ENCODE results near the gene ALG3.
"Not testable (repeated sequence)": the region's sequence is repeated elsewhere in the genome, so short reads cannot be mapped to it uniquely, and the experiment has no call there.

The ALG3 gene

GRCh38 chr3:184272269-184272668, 23.5 kb upstream of the ALG3 start:
- peaks cover 3% of the 10 kb centered on the region for H3K36me3 Mint-ChIP-seq
- peaks cover 4% of the 10 kb centered on the region for H3K9me3 Mint-ChIP-seq
- ATAC-seq (ENCODE audit: low read depth), result no peak
- H3K27me3 Mint-ChIP-seq, result peaks cover 18% of the 10 kb centered on the region
- H3K4me1 Mint-ChIP-seq, result peaks cover 5% of the 10 kb centered on the region
- no peak for DNase-seq (ENCODE audit: low spot score in 2 of 2)
- no peak overlapping the region for H3K27ac Mint-ChIP-seq
- H3K4me3 Mint-ChIP-seq, result no peak overlapping the region

DNA sequence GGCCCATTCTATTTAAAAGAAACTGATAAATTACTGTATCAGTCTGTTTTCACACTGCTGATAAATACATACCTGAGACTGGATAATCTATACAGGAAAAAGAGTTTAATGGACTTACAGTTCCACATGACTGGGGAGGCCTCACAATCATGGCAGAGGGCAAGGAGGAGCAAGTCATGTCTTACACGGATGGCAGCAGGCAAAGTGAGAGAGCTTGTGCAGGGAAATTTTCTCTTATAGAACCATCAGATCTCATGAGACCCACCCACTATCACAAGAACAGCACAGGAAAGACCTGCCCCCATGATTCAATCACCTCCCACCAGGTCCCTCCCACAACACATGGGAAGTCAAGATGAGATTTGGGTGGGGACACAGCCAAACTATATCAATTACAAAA, 18.5 kb upstream of the ALG3 start:
- not testable (repeated sequence) for H3K36me3 Mint-ChIP-seq; DNase-seq (ENCODE audit: low spot score in 2 of 2); H3K4me3 Mint-ChIP-seq; H3K9me3 Mint-ChIP-seq; H3K27ac Mint-ChIP-seq; ATAC-seq (ENCODE audit: low read depth); H3K4me1 Mint-ChIP-seq
- peaks cover 17% of the 10 kb centered on the region for H3K27me3 Mint-ChIP-seq

- Mint-ChIP-seq H3K4me3 (peak overlapping the region; percentile 27), H3K36me3 (peaks cover 9% of the 10 kb centered on the region), H3K4me1 (peaks cover 19% of the 10 kb centered on the region), H3K9me3 (peaks cover 4% of the 10 kb centered on the region), H3K27ac (no peak overlapping the region), H3K27me3 (peaks cover 32% of the 10 kb centered on the region)
- DNase-seq (ENCODE audit: low spot score in 2 of 2) (no peak), ATAC-seq (ENCODE audit: low read depth) (no peak)
These were observed 14.0 kb upstream of the ALG3 start for GRCh38 chr3:184262764-184263179.

GRCh38 chr3:184261854-184262763, 13.3 kb upstream of the ALG3 start:
- Mint-ChIP-seq H3K36me3 (peaks cover 6% of the 10 kb centered on the region), H3K9me3 (peaks cover under 1% of the 10 kb centered on the region), H3K4me1 (peaks cover 19% of the 10 kb centered on the region), H3K27ac (no peak overlapping the region), H3K27me3 (peaks cover 29% of the 10 kb centered on the region), H3K4me3 (peak overlapping the region; percentile 74)
- ATAC-seq (ENCODE audit: low read depth) (peak; percentile 6), DNase-seq (ENCODE audit: low spot score in 2 of 2) (no peak)

DNA sequence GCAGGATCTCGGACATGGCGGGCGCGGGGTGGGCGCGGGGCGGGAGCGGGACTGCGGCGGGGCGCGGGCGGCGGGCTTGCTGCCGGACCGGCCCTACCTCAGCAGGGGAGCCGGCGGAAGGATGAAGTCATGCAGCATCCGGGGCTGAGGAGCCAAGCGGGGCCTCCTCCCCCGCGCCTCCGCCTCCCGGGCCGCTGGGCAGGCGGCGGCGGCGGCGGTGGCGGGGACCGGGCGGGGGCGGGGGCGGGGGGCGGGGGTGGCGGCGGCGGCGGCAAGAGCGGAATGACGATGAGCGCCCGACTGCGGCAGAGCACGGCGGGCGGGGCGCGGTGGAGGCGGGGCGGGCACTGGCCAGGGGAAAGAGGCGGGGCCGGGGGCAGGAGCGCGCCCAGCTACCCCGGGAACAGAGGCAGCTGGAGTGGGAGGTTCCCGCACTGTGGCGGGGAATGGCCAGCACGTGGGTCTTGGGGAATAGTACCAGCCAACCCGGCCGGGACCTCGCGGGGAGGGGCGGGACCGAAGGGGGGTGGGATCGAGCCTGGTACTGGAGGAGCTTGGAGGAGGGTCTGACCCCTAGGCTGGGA, 12.6 kb upstream of the ALG3 start, which contains the start of gene CAMK2N2:
TSS of gene CAMK2N2 (minus strand) at position 284 of the 584 bp plus-strand sequence. CDS start at position 16, 268 bp downstream.
- DNase-seq (ENCODE audit: low spot score in 2 of 2) (no peak), ATAC-seq (ENCODE audit: low read depth) (peak; percentile 64)
- H3K27me3 Mint-ChIP-seq, result peaks cover 28% of the 10 kb centered on the region
- peaks cover 6% of the 10 kb centered on the region for H3K36me3 Mint-ChIP-seq
- peaks cover 19% of the 10 kb centered on the region for H3K4me1 Mint-ChIP-seq
- no peaks in the 10 kb centered on the region for H3K9me3 Mint-ChIP-seq
- H3K4me3 Mint-ChIP-seq, result peak within 1 kb of the TSS; percentile 77
- H3K27ac Mint-ChIP-seq, result no peak within 1 kb of the TSS

GRCh38 chr3:184260724-184261269, 12.0 kb upstream of the ALG3 start:
- DNase-seq (ENCODE audit: low spot score in 2 of 2), result no peak
- no peaks in the 10 kb centered on the region for H3K9me3 Mint-ChIP-seq
- H3K27ac Mint-ChIP-seq, result no peak overlapping the region
- ATAC-seq (ENCODE audit: low read depth), result no peak
- H3K4me1 Mint-ChIP-seq, result peaks cover 19% of the 10 kb centered on the region
- peak overlapping the region; percentile 77 for H3K4me3 Mint-ChIP-seq
- peaks cover 6% of the 10 kb centered on the region for H3K36me3 Mint-ChIP-seq
- peaks cover 26% of the 10 kb centered on the region for H3K27me3 Mint-ChIP-seq

DNA sequence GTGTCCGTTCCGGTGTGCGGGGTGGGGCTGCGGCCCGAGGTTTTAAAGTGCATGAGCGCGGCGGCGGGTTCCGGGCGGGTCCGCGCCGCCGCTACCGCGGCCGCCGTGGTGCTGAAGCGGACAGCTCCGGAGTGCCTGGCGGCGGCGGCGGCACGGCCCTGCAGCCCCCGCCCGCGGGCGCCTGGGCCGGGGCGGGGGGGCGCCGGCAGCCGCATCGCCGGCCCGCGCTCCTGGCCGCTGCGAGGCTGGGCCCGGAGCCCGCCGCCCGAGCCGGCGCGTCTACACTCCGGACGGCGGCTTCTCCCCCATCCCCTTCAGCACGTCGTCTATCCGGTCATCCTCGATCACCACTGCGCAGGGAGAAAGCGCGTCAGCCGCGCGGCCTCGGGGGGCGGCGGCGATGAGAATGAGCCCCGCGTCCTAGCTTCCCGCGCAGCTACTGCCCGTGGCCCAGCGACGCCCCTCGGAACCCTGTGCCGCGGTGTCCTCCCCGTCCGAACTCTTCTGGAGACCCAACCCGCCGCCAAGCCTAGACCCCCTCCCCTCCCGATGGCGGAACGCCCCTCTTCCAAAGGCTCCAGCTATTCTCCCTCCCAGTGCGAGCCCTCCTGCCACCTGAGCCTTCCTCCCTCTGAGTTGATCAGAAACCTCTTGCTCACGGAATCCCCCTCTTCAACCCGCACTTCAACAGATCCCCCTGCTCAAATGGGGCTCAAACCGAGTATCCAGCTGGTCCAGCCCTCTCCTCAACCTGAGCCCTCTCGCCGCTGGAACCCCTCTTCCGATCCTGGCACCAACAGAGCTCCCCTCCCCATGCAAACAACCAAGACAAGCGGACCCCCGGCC, 11.3 kb upstream of the ALG3 start:
- Mint-ChIP-seq H3K9me3 (no peaks in the 10 kb centered on the region), H3K4me3 (peak overlapping the region; percentile 77), H3K36me3 (peaks cover 6% of the 10 kb centered on the region), H3K27me3 (peaks cover 26% of the 10 kb centered on the region), H3K4me1 (peaks cover 19% of the 10 kb centered on the region), H3K27ac (no peak overlapping the region)
- peak; percentile 62 for ATAC-seq (ENCODE audit: low read depth)
- DNase-seq (ENCODE audit: low spot score in 2 of 2), result peak in 1 of 2 donors; percentile 50

DNA sequence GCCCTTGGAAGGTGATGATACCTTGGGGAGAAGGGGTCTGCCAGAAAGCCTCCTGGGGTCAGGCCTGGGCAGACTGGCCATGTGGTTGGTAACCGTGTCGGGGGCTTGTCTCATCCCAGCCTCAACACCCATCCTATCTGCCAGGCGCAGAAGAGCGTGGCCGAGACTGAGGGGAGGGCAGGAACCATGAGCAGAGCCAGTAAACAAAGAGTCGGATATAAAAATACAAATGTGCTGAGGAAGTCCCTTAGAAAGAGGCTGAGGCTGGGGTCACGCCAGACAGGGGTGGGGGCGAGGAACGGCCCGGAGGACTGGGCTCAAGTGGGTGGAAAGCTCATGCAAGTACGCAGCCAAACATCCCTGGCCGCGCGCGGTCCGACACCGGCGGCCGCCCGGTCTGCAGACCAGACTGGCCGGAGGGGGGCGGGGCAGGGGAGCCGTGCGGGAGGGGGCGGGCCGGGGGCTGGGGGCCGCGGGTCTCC, 10.7 kb upstream of the ALG3 start:
- DNase-seq (ENCODE audit: low spot score in 2 of 2) (no peak), ATAC-seq (ENCODE audit: low read depth) (no peak)
- Mint-ChIP-seq H3K4me1 (peaks cover 19% of the 10 kb centered on the region), H3K27me3 (peaks cover 24% of the 10 kb centered on the region), H3K36me3 (peaks cover 6% of the 10 kb centered on the region), H3K4me3 (peak overlapping the region; percentile 78), H3K9me3 (no peaks in the 10 kb centered on the region), H3K27ac (no peak overlapping the region)

DNA sequence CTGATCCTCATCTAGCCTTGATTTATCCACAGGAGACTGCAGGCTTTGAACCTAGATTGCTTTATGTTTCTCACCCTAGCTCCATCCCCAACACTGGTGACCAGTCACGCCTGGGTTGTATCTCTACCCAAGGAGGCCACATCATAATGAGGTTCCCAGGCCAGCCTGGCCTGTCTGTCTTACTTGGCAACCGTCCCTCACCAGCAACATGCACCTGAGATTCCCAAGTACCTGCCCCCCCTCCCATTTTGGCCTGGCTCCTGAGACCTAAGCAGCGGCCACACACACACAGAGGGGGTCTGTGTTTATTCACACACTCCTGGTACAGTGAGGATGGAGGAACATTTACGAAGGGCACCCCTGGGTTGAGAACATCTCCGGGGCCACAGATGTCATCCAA, 10.2 kb upstream of the ALG3 start:
- ATAC-seq (ENCODE audit: low read depth), result no peak
- no peak overlapping the region for H3K27ac Mint-ChIP-seq
- no peaks in the 10 kb centered on the region for H3K9me3 Mint-ChIP-seq
- peak overlapping the region; percentile 78 for H3K4me3 Mint-ChIP-seq
- no peak for DNase-seq (ENCODE audit: low spot score in 2 of 2)
- peaks cover 19% of the 10 kb centered on the region for H3K4me1 Mint-ChIP-seq
- H3K36me3 Mint-ChIP-seq, result peaks cover 6% of the 10 kb centered on the region
- peaks cover 24% of the 10 kb centered on the region for H3K27me3 Mint-ChIP-seq

DNA sequence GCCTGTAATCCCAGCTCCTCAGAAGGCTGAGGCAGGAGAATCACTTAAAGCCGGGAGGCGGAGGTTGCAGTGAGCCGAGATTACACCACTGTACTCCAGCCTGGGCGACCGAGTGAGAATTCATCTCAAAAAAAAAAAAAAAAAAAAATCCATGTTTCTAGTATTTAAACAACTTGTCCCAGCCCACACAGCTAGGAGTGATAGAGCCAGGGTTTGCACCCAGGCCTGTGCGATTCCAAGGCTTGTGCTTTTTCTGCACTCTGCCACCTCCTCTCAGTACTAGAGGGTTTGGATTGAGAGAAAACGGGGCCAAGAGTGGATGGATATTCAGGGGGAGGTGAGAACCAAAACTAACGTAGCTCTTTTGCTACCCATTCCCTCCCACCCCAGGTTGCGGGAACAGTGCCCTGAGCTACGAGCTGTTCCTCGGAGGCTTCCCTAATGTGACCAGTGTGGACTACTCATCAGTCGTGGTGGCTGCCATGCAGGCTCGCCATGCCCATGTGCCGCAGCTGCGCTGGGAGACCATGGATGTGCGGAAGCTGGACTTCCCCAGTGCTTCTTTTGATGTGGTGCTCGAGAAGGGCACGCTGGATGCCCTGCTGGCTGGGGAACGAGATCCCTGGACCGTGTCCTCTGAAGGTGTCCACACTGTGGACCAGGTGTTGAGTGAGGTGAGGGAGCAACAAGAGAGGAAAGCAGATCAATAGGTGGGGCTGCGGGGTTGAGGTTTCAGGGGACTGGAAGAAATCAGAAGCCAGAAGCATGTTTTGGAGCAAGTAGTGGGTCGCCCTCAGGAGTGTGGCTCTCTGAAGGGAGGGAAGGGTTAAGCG, 8.5 kb upstream of the ALG3 start:
- DNase-seq (ENCODE audit: low spot score in 2 of 2) (no peak), ATAC-seq (ENCODE audit: low read depth) (no peak)
- H3K27me3 Mint-ChIP-seq, result peaks cover 19% of the 10 kb centered on the region
- H3K27ac Mint-ChIP-seq, result no peak overlapping the region
- H3K36me3 Mint-ChIP-seq, result peaks cover 6% of the 10 kb centered on the region
- H3K4me3 Mint-ChIP-seq, result no peak overlapping the region
- peaks cover 15% of the 10 kb centered on the region for H3K4me1 Mint-ChIP-seq
- H3K9me3 Mint-ChIP-seq, result no peaks in the 10 kb centered on the region

GRCh38 chr3:184255291-184256039, 6.7 kb upstream of the ALG3 start:
- Mint-ChIP-seq H3K4me1 (peaks cover 7% of the 10 kb centered on the region), H3K36me3 (peaks cover 6% of the 10 kb centered on the region), H3K4me3 (no peak overlapping the region), H3K27ac (no peak overlapping the region), H3K9me3 (no peaks in the 10 kb centered on the region), H3K27me3 (peaks cover 13% of the 10 kb centered on the region)
- no peak for DNase-seq (ENCODE audit: low spot score in 2 of 2)
- no peak for ATAC-seq (ENCODE audit: low read depth)

GRCh38 chr3:184250167-184250828, 1.5 kb upstream of the ALG3 start:
- peaks cover 11% of the 10 kb centered on the region for H3K4me1 Mint-ChIP-seq
- ATAC-seq (ENCODE audit: low read depth) (peak; percentile 67), DNase-seq (ENCODE audit: low spot score in 2 of 2) (peak; percentile 90 to 92)
- peak overlapping the region; percentile 97 for H3K4me3 Mint-ChIP-seq
- no peak overlapping the region for H3K27ac Mint-ChIP-seq
- no peaks in the 10 kb centered on the region for H3K9me3 Mint-ChIP-seq
- H3K36me3 Mint-ChIP-seq, result peaks cover 5% of the 10 kb centered on the region
- H3K27me3 Mint-ChIP-seq, result no peaks in the 10 kb centered on the region
